Spleen (tissue), 7 donors: ENCODE results near the gene RABEP1.

Source experiments
- CTCF ChIP-seq, 11 experiments: fragments of 200-600 bp in 7 of 11; fragments of 450-650 bp in 4 of 11; sonication (generic) in 4 of 11; IDR thresholded peaks in 8 of 11; conservative IDR thresholded peaks in 3 of 11; 1 replicate in 7 of 11; 2 replicates in 4 of 11; pipeline versions ENCODE4 v1.4.0 to v1.8.0; 2016 to 2021; ENCODE audit warnings: antibody characterized with exemption in 11 of 11, inconsistent platforms in 4 of 11, mild to moderate bottlenecking in 1 of 11
- POLR2AphosphoS5 ChIP-seq, 3 donors: sonication (generic); formaldehyde crosslinking; IDR thresholded peaks; one replicate each; pipeline ENCODE4 v1.5.1; 2017; ENCODE audit warnings: antibody characterized with exemption in 3 of 3
- donor health status: DM: no; HTN: no; CAD: no; lungs with moderate emphysema.
- donor health status: DM: no; HTN: no; CAD: no.
- donor health status: DM: no; HTN: no; CAD: no.

DNA sequence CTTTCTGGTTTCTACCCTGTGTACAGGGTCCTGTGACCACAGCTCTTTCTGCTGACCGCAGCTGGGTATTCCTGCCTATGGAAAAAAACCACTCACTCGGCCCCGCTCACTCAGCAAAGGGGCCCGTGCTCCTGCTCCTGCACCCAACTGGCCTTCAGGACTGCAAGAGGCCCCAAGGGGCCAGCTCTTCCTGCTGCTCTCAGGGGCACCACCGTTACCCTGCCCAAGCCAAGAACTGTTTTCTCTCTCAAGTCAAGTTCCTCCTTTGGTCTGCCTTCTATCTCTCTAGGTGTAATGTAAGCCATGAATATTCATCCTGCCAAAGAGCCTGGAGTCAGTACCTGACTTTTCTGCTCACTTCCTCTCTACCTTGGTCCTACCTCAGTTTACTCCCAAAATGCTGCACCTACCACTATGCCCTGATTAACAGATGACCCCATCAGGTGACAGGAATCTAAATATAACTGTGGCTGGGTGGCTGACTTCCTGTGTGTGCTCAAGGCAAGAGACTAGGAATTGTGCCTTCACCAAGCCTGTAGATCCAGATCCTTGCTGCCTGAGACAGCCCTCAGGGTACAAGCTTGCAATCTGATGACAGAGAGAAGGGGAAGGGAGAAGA is 27.1 kb upstream of the RABEP1 start:
- no peak for TF ChIP-seq CTCF (IDR thresholded peaks at IDR 0.05 in 8 of 11, conservative IDR thresholded peaks at IDR 0.05 in 3 of 11)
- peak in 1 of 3 donors; percentile 30 for TF ChIP-seq POLR2AphosphoS5 (IDR thresholded peaks at IDR 0.05)
